Immature natural killer cell (primary cell): Measurements from ENCODE around the gene GNAT3. TPM values are rescaled to one million over a fixed set of nuclear protein-coding genes. Genes with fewer than 3 reads are reported as not detected.

Experiments
- DNase-seq, 3 donors: peaks; one replicate each; pipeline ENCODE4 v3.0.0; 2022; ENCODE audit warnings: mixed read lengths in 1 of 3
- H3K27ac Mint-ChIP-seq, 6 donors: one replicate each; pipeline ENCODE4 v1.8.0; 2020; ENCODE audit warnings: mixed read lengths in 6 of 6, mild to moderate bottlenecking in 5 of 6, inconsistent platforms in 4 of 6, moderate library complexity in 3 of 6
- H3K27me3 Mint-ChIP-seq, 3 donors: one replicate each; pipeline ENCODE4 v1.8.0; 2020 to 2021; ENCODE audit warnings: low read depth in 3 of 3, mild to moderate bottlenecking in 3 of 3, mixed read lengths in 3 of 3, moderate library complexity in 3 of 3, inconsistent platforms in 1 of 3
- H3K36me3 Mint-ChIP-seq, 3 donors: one replicate each; pipeline ENCODE4 v1.8.0; 2020; ENCODE audit warnings: mixed read lengths in 3 of 3, inconsistent platforms in 2 of 3, mild to moderate bottlenecking in 2 of 3
- H3K4me1 Mint-ChIP-seq, 2 donors: one replicate each; pipeline ENCODE4 v1.8.0; 2020; ENCODE audit warnings: inconsistent platforms in 2 of 2, mild to moderate bottlenecking in 2 of 2, mixed read lengths in 2 of 2, moderate library complexity in 1 of 2
- H3K4me3 Mint-ChIP-seq, 5 donors: one replicate each; pipeline ENCODE4 v1.8.0; 2020; ENCODE audit warnings: mild to moderate bottlenecking in 5 of 5, mixed read lengths in 5 of 5, inconsistent platforms in 3 of 5, moderate library complexity in 3 of 5
- H3K9me3 Mint-ChIP-seq, 6 donors: one replicate each; pipeline ENCODE4 v1.8.0; 2020; ENCODE audit warnings: mild to moderate bottlenecking in 6 of 6, mixed read lengths in 6 of 6, inconsistent platforms in 4 of 6, moderate library complexity in 3 of 6
- polyA plus RNA-seq, 3 donors: library from polyadenylated mRNA; unstranded; fragments of 300-500 nt; fragmentation: Illumina TruSeq; gene quantifications; one replicate each; pipeline ENCODE4 v1.2.3, GENCODE V29; 2021

The GNAT3 gene
- polyA plus RNA-seq, 3 donors from 2014 or later = not detected

GRCh38 chr7:80526472-80526871 lies 14.6 kb upstream of the GNAT3 start:
- peaks cover 6 to 37% (median 14%) of the 10 kb centered on the region in 6 donors for H3K9me3 Mint-ChIP-seq
- H3K27me3 Mint-ChIP-seq = peaks cover 0 to 5% (median 3%) of the 10 kb centered on the region in 3 donors
- H3K36me3 Mint-ChIP-seq = peaks cover 0 to 4% (median 0%) of the 10 kb centered on the region in 3 donors
- no peak overlapping the region for H3K27ac Mint-ChIP-seq
- no peaks in the 10 kb centered on the region for H3K4me1 Mint-ChIP-seq
- no peak for DNase-seq
- H3K4me3 Mint-ChIP-seq = no peak overlapping the region

- Mint-ChIP-seq H3K9me3 (peaks cover 6 to 28% (median 11%) of the 10 kb centered on the region in 6 donors), H3K27me3 (peaks cover 0 to 3% (median 3%) of the 10 kb centered on the region in 3 donors), H3K4me3 (no peak overlapping the region), H3K36me3 (peaks cover 0 to 4% (median 0%) of the 10 kb centered on the region in 3 donors), H3K27ac (no peak overlapping the region), H3K4me1 (no peaks in the 10 kb centered on the region)
- DNase-seq = no peak
These were observed 12.8 kb upstream of the GNAT3 start for GRCh38 chr7:80524693-80525092.

GRCh38 chr7:80521809-80522208 lies 9.9 kb upstream of the GNAT3 start:
- H3K9me3 Mint-ChIP-seq = peaks cover 6 to 26% (median 9%) of the 10 kb centered on the region in 6 donors
- H3K4me3 Mint-ChIP-seq = no peak overlapping the region
- H3K4me1 Mint-ChIP-seq = no peaks in the 10 kb centered on the region

GRCh38 chr7:80520199-80520598 lies 8.3 kb upstream of the GNAT3 start:
- Mint-ChIP-seq H3K27me3 (peaks cover 0 to 3% (median 0%) of the 10 kb centered on the region in 3 donors), H3K36me3 (no peaks in the 10 kb centered on the region)

More at GRCh38 chr7:80521809-80522208, 9.9 kb upstream of the GNAT3 start:
- Mint-ChIP-seq H3K36me3 (no peaks in the 10 kb centered on the region), H3K27ac (no peak overlapping the region), H3K27me3 (peaks cover 0 to 3% (median under 1%) of the 10 kb centered on the region in 3 donors)
- no peak for DNase-seq

GRCh38 chr7:80517282-80517747 lies 5.5 kb upstream of the GNAT3 start:
- DNase-seq = no peak
- Mint-ChIP-seq H3K4me1 (no peaks in the 10 kb centered on the region), H3K9me3 (peaks cover 0 to 21% (median 2%) of the 10 kb centered on the region in 6 donors), H3K36me3 (no peaks in the 10 kb centered on the region), H3K4me3 (no peak overlapping the region), H3K27me3 (peaks cover 0 to 3% (median 0%) of the 10 kb centered on the region in 3 donors), H3K27ac (no peak overlapping the region)

More at GRCh38 chr7:80520199-80520598, 8.3 kb upstream of the GNAT3 start:
- H3K4me1 Mint-ChIP-seq = no peaks in the 10 kb centered on the region
- H3K4me3 Mint-ChIP-seq = no peak overlapping the region
- no peak overlapping the region for H3K27ac Mint-ChIP-seq
- DNase-seq = no peak
- peaks cover 6 to 24% (median 9%) of the 10 kb centered on the region in 6 donors for H3K9me3 Mint-ChIP-seq

- H3K4me3 Mint-ChIP-seq = no peak overlapping the region
- no peak for DNase-seq
- H3K36me3 Mint-ChIP-seq = no peaks in the 10 kb centered on the region
- no peaks in the 10 kb centered on the region for H3K27me3 Mint-ChIP-seq
- no peaks in the 10 kb centered on the region for H3K4me1 Mint-ChIP-seq
- H3K27ac Mint-ChIP-seq = no peak overlapping the region
- H3K9me3 Mint-ChIP-seq = peaks cover 0 to 24% (median 2%) of the 10 kb centered on the region in 6 donors
These were observed 3.4 kb upstream of the GNAT3 start for GRCh38 chr7:80515298-80515697.

- H3K9me3 Mint-ChIP-seq = peaks cover 0 to 31% (median 2%) of the 10 kb centered on the region in 6 donors
- H3K4me1 Mint-ChIP-seq = no peaks in the 10 kb centered on the region
- H3K4me3 Mint-ChIP-seq = no peak overlapping the region
- no peaks in the 10 kb centered on the region for H3K36me3 Mint-ChIP-seq
- H3K27me3 Mint-ChIP-seq = no peaks in the 10 kb centered on the region
- DNase-seq = no peak
- no peak overlapping the region for H3K27ac Mint-ChIP-seq
These were observed 1.8 kb downstream of the GNAT3 start for GRCh38 chr7:80510021-80510420.

GRCh38 chr7:80508440-80508839 lies 3.4 kb downstream of the GNAT3 start:
- no peaks in the 10 kb centered on the region for H3K27me3 Mint-ChIP-seq
- H3K4me3 Mint-ChIP-seq = no peak overlapping the region
- H3K4me1 Mint-ChIP-seq = no peaks in the 10 kb centered on the region
- H3K36me3 Mint-ChIP-seq = no peaks in the 10 kb centered on the region
- peaks cover 0 to 38% (median 10%) of the 10 kb centered on the region in 6 donors for H3K9me3 Mint-ChIP-seq
- no peak for DNase-seq
- H3K27ac Mint-ChIP-seq = no peak overlapping the region

- no peaks in the 10 kb centered on the region for H3K36me3 Mint-ChIP-seq
- H3K4me3 Mint-ChIP-seq = no peak overlapping the region
- H3K4me1 Mint-ChIP-seq = no peaks in the 10 kb centered on the region
- H3K27ac Mint-ChIP-seq = no peak overlapping the region
- peaks cover 0 to 38% (median 10%) of the 10 kb centered on the region in 6 donors for H3K9me3 Mint-ChIP-seq
- no peak for DNase-seq
- peaks cover 0 to 3% (median 0%) of the 10 kb centered on the region in 3 donors for H3K27me3 Mint-ChIP-seq
These were observed 5.9 kb downstream of the GNAT3 start for GRCh38 chr7:80505900-80506500.

GRCh38 chr7:80500325-80500724 lies 11.5 kb downstream of the GNAT3 start:
- H3K27me3 Mint-ChIP-seq = peaks cover 0 to 3% (median 0%) of the 10 kb centered on the region in 3 donors

GRCh38 chr7:80499350-80499953 lies 12.4 kb downstream of the GNAT3 start:
- Mint-ChIP-seq H3K27ac (no peak overlapping the region), H3K4me1 (no peaks in the 10 kb centered on the region), H3K27me3 (peaks cover 0 to 3% (median 0%) of the 10 kb centered on the region in 3 donors), H3K36me3 (no peaks in the 10 kb centered on the region), H3K9me3 (peaks cover 3 to 30% (median 10%) of the 10 kb centered on the region in 6 donors), H3K4me3 (no peak overlapping the region)
- no peak for DNase-seq

More at GRCh38 chr7:80500325-80500724, 11.5 kb downstream of the GNAT3 start:
- Mint-ChIP-seq H3K27ac (no peak overlapping the region), H3K36me3 (no peaks in the 10 kb centered on the region), H3K4me1 (no peaks in the 10 kb centered on the region), H3K9me3 (peaks cover 3 to 28% (median 11%) of the 10 kb centered on the region in 6 donors), H3K4me3 (no peak overlapping the region)
- no peak for DNase-seq

GRCh38 chr7:80498481-80499349 lies 13.1 kb downstream of the GNAT3 start:
- Mint-ChIP-seq H3K9me3 (peaks cover 5 to 34% (median 9%) of the 10 kb centered on the region in 6 donors), H3K27ac (no peak overlapping the region), H3K36me3 (no peaks in the 10 kb centered on the region), H3K4me1 (no peaks in the 10 kb centered on the region), H3K27me3 (peaks cover 0 to 3% (median 0%) of the 10 kb centered on the region in 3 donors), H3K4me3 (no peak overlapping the region)
- no peak for DNase-seq

- no peaks in the 10 kb centered on the region for H3K36me3 Mint-ChIP-seq
- H3K4me3 Mint-ChIP-seq = no peak overlapping the region
- H3K9me3 Mint-ChIP-seq = peaks cover 0 to 26% (median 4%) of the 10 kb centered on the region in 6 donors
- no peak for DNase-seq
- H3K27me3 Mint-ChIP-seq = no peaks in the 10 kb centered on the region
- H3K27ac Mint-ChIP-seq = no peak overlapping the region
- no peaks in the 10 kb centered on the region for H3K4me1 Mint-ChIP-seq
These were observed 15.3 kb downstream of the GNAT3 start for GRCh38 chr7:80496586-80496985.
